H1 (cell line): ENCODE measurements around the gene EPHA6. TPM values are rescaled to one million over a fixed set of nuclear protein-coding genes. Genes with fewer than 3 reads are reported as not detected.

Source experiments
- CREB1 ChIP-seq: IDR thresholded peaks from 2 replicates; pipeline ENCODE4 v1.6.1; 2012; ENCODE audit warnings: inconsistent platforms
- FOSL1 ChIP-seq: IDR thresholded peaks from 2 replicates; pipeline ENCODE4 v1.6.1; 2011; ENCODE audit warnings: mild to moderate bottlenecking, low read depth, low read length, moderate library complexity; ENCODE audit not compliant: insufficient read depth
- GABPA ChIP-seq: IDR thresholded peaks from 2 replicates; pipeline ENCODE4 v1.6.1; 2011; ENCODE audit warnings: mild to moderate bottlenecking, low read length, moderate library complexity, borderline replicate concordance; ENCODE audit not compliant: insufficient read depth
- JUN ChIP-seq: IDR thresholded peaks from 2 replicates; pipeline ENCODE4 v1.6.1; 2011; ENCODE audit warnings: low read depth, mild to moderate bottlenecking, improper control_type of control experiment, low read length
- NRF1 ChIP-seq: IDR thresholded peaks from 2 replicates; pipeline ENCODE4 v1.6.1; 2011; ENCODE audit warnings: mild to moderate bottlenecking, low read depth, low read length, improper control_type of control experiment
- RFX5 ChIP-seq: IDR thresholded peaks from 2 replicates; pipeline ENCODE4 v1.6.1; 2011; ENCODE audit warnings: low read depth, low read length, improper control_type of control experiment, borderline replicate concordance
- SUZ12 ChIP-seq: fragments of 200-600 bp; sonication (generic); IDR thresholded peaks from 2 replicates; pipeline ENCODE4 v1.6.1; 2012; ENCODE audit warnings: mild to moderate bottlenecking, inconsistent platforms, low read length, moderate library complexity, mixed read lengths
- TBP ChIP-seq: IDR thresholded peaks from 2 replicates; pipeline ENCODE4 v1.6.1; 2011; ENCODE audit warnings: low read depth, low read length, improper control_type of control experiment
- polyA plus RNA-seq, 7 experiments: library from polyadenylated mRNA; depleted of rRNA in 3 of 7; stranded (reverse) in 5 of 7; unstranded in 2 of 7; fragments of >200 nt in 5 of 7; fragments of 200-250 nt in 2 of 7; gene quantifications; 1 replicate in 5 of 7; 2 replicates in 1 of 7; 4 replicates in 1 of 7; pipeline versions ENCODE4 v1.2.1 to v1.2.3, GENCODE V29; 2011 to 2013; ENCODE audit warnings: missing spikeins in 2 of 7, mixed read lengths in 2 of 7
- total RNA-seq: library from RNA; stranded (reverse); fragmentation: NEBNext Ultra II Directional; extraction: Animal tissue kit (Norgen Biotek cat#: 25700); gene quantifications from 2 replicates; pipeline ENCODE4 v1.2.1, GENCODE V29; 2021
- TF ChIP-seq, protein P1 (sequence below): IDR thresholded peaks from 2 replicates; pipeline ENCODE4 v1.6.1; 2012; ENCODE audit warnings: inconsistent platforms
- TF ChIP-seq, protein P2 (sequence below): fragments of 300-600 bp; sonication (generic); IDR thresholded peaks from 2 replicates; pipeline ENCODE4 v1.7.1; 2012; ENCODE audit warnings: low read length, moderate library complexity, mild to moderate bottlenecking, inconsistent platforms; ENCODE audit not compliant: insufficient replicate concordance

EPHA6 gene
- total and polyA plus RNA-seq, 2 of the 8 experiments (the other 6 are each of a cell fraction or from before 2014, with no cell fraction given), result 0.83 to 3.2 TPM

DNA sequence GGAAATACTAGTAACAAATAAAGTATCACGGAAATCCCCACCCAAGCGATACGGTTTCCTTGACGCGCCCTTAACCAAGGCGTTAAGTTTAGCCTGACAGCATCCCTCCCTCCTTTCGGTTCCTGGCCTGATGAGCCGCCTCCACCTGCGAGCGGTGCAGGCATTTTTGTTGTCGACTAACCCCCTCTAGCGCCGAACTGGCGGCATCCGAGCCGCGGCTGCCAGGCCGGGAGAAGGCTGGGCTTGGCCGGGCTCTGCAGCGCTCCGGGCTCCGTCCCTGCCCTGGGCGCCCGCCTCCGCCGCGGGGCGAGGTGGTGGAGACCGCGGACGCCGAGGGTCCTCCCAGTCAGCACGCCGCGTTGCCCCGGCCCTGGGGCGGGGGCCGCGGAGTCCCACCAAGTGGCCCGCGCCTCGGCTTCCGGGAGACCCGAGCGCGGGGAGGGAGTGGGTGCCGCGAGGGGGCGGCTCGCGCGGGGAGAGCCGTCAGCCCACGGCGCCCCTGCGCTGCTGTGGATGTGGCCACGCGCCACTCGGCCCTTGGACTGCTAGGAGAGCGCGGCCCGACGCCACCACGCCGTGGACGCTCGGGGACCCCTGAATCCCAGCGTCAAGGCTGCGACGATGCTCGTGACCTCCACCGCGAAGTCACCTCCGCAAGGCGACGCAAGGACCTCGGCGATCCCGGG is 1.1 kb upstream of the EPHA6 start (continued):
- TF ChIP-seq TBP, result peak; percentile 17; the same call in 1 of the 2 replicates
- no peak for TF ChIP-seq NRF1
- TF ChIP-seq JUN, result no peak
- TF ChIP-seq, protein P1, sequence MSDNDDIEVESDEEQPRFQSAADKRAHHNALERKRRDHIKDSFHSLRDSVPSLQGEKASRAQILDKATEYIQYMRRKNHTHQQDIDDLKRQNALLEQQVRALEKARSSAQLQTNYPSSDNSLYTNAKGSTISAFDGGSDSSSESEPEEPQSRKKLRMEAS, result peak; percentile 73; the same call in 1 of the 2 replicates
- TF ChIP-seq FOSL1, result no peak
- TF ChIP-seq GABPA, result no peak
- TF ChIP-seq, protein P2, sequence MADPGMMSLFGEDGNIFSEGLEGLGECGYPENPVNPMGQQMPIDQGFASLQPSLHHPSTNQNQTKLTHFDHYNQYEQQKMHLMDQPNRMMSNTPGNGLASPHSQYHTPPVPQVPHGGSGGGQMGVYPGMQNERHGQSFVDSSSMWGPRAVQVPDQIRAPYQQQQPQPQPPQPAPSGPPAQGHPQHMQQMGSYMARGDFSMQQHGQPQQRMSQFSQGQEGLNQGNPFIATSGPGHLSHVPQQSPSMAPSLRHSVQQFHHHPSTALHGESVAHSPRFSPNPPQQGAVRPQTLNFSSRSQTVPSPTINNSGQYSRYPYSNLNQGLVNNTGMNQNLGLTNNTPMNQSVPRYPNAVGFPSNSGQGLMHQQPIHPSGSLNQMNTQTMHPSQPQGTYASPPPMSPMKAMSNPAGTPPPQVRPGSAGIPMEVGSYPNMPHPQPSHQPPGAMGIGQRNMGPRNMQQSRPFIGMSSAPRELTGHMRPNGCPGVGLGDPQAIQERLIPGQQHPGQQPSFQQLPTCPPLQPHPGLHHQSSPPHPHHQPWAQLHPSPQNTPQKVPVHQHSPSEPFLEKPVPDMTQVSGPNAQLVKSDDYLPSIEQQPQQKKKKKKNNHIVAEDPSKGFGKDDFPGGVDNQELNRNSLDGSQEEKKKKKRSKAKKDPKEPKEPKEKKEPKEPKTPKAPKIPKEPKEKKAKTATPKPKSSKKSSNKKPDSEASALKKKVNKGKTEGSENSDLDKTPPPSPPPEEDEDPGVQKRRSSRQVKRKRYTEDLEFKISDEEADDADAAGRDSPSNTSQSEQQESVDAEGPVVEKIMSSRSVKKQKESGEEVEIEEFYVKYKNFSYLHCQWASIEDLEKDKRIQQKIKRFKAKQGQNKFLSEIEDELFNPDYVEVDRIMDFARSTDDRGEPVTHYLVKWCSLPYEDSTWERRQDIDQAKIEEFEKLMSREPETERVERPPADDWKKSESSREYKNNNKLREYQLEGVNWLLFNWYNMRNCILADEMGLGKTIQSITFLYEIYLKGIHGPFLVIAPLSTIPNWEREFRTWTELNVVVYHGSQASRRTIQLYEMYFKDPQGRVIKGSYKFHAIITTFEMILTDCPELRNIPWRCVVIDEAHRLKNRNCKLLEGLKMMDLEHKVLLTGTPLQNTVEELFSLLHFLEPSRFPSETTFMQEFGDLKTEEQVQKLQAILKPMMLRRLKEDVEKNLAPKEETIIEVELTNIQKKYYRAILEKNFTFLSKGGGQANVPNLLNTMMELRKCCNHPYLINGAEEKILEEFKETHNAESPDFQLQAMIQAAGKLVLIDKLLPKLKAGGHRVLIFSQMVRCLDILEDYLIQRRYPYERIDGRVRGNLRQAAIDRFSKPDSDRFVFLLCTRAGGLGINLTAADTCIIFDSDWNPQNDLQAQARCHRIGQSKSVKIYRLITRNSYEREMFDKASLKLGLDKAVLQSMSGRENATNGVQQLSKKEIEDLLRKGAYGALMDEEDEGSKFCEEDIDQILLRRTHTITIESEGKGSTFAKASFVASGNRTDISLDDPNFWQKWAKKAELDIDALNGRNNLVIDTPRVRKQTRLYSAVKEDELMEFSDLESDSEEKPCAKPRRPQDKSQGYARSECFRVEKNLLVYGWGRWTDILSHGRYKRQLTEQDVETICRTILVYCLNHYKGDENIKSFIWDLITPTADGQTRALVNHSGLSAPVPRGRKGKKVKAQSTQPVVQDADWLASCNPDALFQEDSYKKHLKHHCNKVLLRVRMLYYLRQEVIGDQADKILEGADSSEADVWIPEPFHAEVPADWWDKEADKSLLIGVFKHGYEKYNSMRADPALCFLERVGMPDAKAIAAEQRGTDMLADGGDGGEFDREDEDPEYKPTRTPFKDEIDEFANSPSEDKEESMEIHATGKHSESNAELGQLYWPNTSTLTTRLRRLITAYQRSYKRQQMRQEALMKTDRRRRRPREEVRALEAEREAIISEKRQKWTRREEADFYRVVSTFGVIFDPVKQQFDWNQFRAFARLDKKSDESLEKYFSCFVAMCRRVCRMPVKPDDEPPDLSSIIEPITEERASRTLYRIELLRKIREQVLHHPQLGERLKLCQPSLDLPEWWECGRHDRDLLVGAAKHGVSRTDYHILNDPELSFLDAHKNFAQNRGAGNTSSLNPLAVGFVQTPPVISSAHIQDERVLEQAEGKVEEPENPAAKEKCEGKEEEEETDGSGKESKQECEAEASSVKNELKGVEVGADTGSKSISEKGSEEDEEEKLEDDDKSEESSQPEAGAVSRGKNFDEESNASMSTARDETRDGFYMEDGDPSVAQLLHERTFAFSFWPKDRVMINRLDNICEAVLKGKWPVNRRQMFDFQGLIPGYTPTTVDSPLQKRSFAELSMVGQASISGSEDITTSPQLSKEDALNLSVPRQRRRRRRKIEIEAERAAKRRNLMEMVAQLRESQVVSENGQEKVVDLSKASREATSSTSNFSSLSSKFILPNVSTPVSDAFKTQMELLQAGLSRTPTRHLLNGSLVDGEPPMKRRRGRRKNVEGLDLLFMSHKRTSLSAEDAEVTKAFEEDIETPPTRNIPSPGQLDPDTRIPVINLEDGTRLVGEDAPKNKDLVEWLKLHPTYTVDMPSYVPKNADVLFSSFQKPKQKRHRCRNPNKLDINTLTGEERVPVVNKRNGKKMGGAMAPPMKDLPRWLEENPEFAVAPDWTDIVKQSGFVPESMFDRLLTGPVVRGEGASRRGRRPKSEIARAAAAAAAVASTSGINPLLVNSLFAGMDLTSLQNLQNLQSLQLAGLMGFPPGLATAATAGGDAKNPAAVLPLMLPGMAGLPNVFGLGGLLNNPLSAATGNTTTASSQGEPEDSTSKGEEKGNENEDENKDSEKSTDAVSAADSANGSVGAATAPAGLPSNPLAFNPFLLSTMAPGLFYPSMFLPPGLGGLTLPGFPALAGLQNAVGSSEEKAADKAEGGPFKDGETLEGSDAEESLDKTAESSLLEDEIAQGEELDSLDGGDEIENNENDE, result no peak
- TF ChIP-seq SUZ12, result 0 out of 2 replicates have a peak, but pooled peaks have one; percentile 6
- TF ChIP-seq CREB1, result 0 out of 2 replicates have a peak, but pooled peaks have one; percentile 26
- TF ChIP-seq RFX5, result no peak
